Body of pancreas (tissue), 4 donors: ENCODE measurements around the gene DGCR8. TPM values are rescaled to one million over a fixed set of nuclear protein-coding genes. Genes with fewer than 3 reads are reported as not detected.

ENCODE experiments used
- ATAC-seq: fragments of 150-250 bp; one replicate; pipeline ENCODE4 v1.9.1; 2016
- DNase-seq, 4 donors: peaks; one replicate each; pipeline ENCODE4 v3.0.0-alpha.2; 2019
- H3K27ac ChIP-seq, 4 donors: fragments of 200-600 bp; sonication (generic); 1 replicate in 3 of 4; 2 replicates in 1 of 4; pipeline versions ENCODE4 v1.5.1 to v1.6.1; 2016 to 2019; ENCODE audit warnings: mild to moderate bottlenecking in 1 of 4, mixed read lengths in 1 of 4, moderate library complexity in 1 of 4
- H3K27me3 ChIP-seq, 2 donors: fragments of 200-600 bp; sonication (generic); one replicate each; pipeline ENCODE4 v1.6.0; 2016; ENCODE audit warnings: mild to moderate bottlenecking in 1 of 2
- H3K36me3 ChIP-seq, 2 donors: fragments of 200-600 bp; sonication (generic); replicated peaks in 1 of 2; 2 replicates each; pipeline ENCODE4 v1.5.1; 2016; ENCODE audit warnings: low read depth in 2 of 2; ENCODE audit not compliant: insufficient read depth in 1 of 2
- H3K4me1 ChIP-seq: fragments of 200-600 bp; sonication (generic); one replicate; pipeline ENCODE4 v1.6.0; 2016
- H3K4me3 ChIP-seq, 2 donors: fragments of 200-600 bp; sonication (generic); 1 replicate in 1 of 2; 2 replicates in 1 of 2; pipeline ENCODE4 v1.5.1; 2016 to 2019
- H3K9me3 ChIP-seq, 3 donors: fragments of 200-600 bp; sonication (generic); 1 replicate in 2 of 3; 2 replicates in 1 of 3; pipeline ENCODE4 v1.5.1; 2016
- CTCF ChIP-seq, 7 experiments: fragments of 450-650 bp in 4 of 7; fragments of 200-600 bp in 3 of 7; sonication (generic) in 3 of 7; IDR thresholded peaks; one replicate each; pipeline ENCODE4 v1.5.1; 2016 to 2019; ENCODE audit warnings: antibody characterized with exemption in 7 of 7
- POLR2A ChIP-seq, 3 donors: fragments of 450-650 bp; IDR thresholded peaks; one replicate each; pipeline ENCODE4 v1.6.1; 2016; ENCODE audit warnings: antibody characterized with exemption in 3 of 3, mild to moderate bottlenecking in 2 of 3
- WGBS, 2 donors: methylation state at CpG; one replicate each; pipeline ENCODE4 v1.1.5; 2017; 5-methylcytosine and 5-hydroxymethylcytosine counted together
- intact Hi-C: fragments of 100-400 bp; cut with DNase I; formaldehyde crosslinking; loops from one replicate; pipeline ENCODE4 v1.15.1; 2023
- total RNA-seq, 2 donors: library from RNA; depleted of rRNA; stranded (reverse); fragments of >200 nt; gene quantifications; one replicate each; pipeline ENCODE4 v1.1.0, GENCODE V29; 2016

The DGCR8 gene
- total RNA-seq, 2 donors from 2014 or later: 25.7 to 53.4 TPM

- peak; percentile 22 for ATAC-seq
These were observed 37.7 kb downstream of the DGCR8 start for GRCh38 chr22:20117633-20118299.

GRCh38 chr22:20118300-20119020, 38.4 kb downstream of the DGCR8 start:
- Histone ChIP-seq H3K27ac (peak overlapping the region in 2 of 4 donors; percentile 87 to 93), H3K4me3 (peak overlapping the region; percentile 38 to 82), H3K36me3 (peaks cover 0 to 8% of the 10 kb centered on the region in 2 donors), H3K9me3 (no peaks in the 10 kb centered on the region), H3K4me1 (peaks cover 41% of the 10 kb centered on the region), H3K27me3 (no peaks in the 10 kb centered on the region)
- ATAC-seq (no peak), DNase-seq (no peak)
- TF ChIP-seq POLR2A (IDR thresholded peaks at IDR 0.05): no peak
- no peak for TF ChIP-seq CTCF (IDR thresholded peaks at IDR 0.05)
- intact Hi-C loops: no loop called here
- 21 to 26% methylated on average over 8 of the region's 8 CpGs for WGBS, 2 donors

More at GRCh38 chr22:20117633-20118299, 37.7 kb downstream of the DGCR8 start:
- Histone ChIP-seq H3K4me1 (peaks cover 48% of the 10 kb centered on the region), H3K9me3 (no peaks in the 10 kb centered on the region), H3K27ac (peak overlapping the region; percentile 50 to 93 (median 78)), H3K36me3 (peaks cover 0 to 8% of the 10 kb centered on the region in 2 donors), H3K4me3 (peak overlapping the region; percentile 38 to 82), H3K27me3 (no peaks in the 10 kb centered on the region)
- intact Hi-C loops: no loop called here
- TF ChIP-seq CTCF (IDR thresholded peaks at IDR 0.05) (no peak), POLR2A (IDR thresholded peaks at IDR 0.05) (no peak)
- WGBS, 2 donors: 0 to 1% methylated on average over 8 to 41 of the region's 66 CpGs
- DNase-seq: peak in 2 of 4 donors; percentile 28 to 43

- no peak overlapping the region for H3K4me3 ChIP-seq
- peaks cover 20% of the 10 kb centered on the region for H3K4me1 ChIP-seq
- WGBS, 2 donors: 94 to 97% methylated on average over 7 to 22 of the region's 22 CpGs
- intact Hi-C loops: loop anchor here (5.0 kb wide), 1 partner anchor 150 kb away; no protein-coding TSS in a partner anchor
- no peak overlapping the region for H3K27ac ChIP-seq
- DNase-seq: no peak
- ATAC-seq: no peak
- TF ChIP-seq CTCF (IDR thresholded peaks at IDR 0.05) (no peak), POLR2A (IDR thresholded peaks at IDR 0.05) (no peak)
- H3K27me3 ChIP-seq: no peaks in the 10 kb centered on the region
- H3K36me3 ChIP-seq: peaks cover 0 to 6% of the 10 kb centered on the region in 2 donors
- no peaks in the 10 kb centered on the region for H3K9me3 ChIP-seq
These were observed 41.9 kb downstream of the DGCR8 start for GRCh38 chr22:20121856-20122415.

- ATAC-seq (no peak), DNase-seq (no peak)
- TF ChIP-seq POLR2A (IDR thresholded peaks at IDR 0.05) (no peak), CTCF (IDR thresholded peaks at IDR 0.05) (no peak)
- H3K36me3 ChIP-seq: peaks cover 0 to 6% of the 10 kb centered on the region in 2 donors
- H3K27me3 ChIP-seq: no peaks in the 10 kb centered on the region
- H3K9me3 ChIP-seq: no peaks in the 10 kb centered on the region
- intact Hi-C loops: loop anchor here (5.0 kb wide), 1 partner anchor 151 kb away; no protein-coding TSS in a partner anchor
- no peak overlapping the region for H3K4me3 ChIP-seq
- H3K27ac ChIP-seq: no peak overlapping the region
- WGBS, 2 donors: 92 to 93% methylated on average over 7 to 13 of the region's 13 CpGs
- H3K4me1 ChIP-seq: peaks cover 17% of the 10 kb centered on the region
These were observed 43.5 kb downstream of the DGCR8 start for GRCh38 chr22:20123366-20124082.
